Loucy (cell line): ENCODE results near the gene SHROOM3.

Experiments
- H2AFZ ChIP-seq: fragments of 200-600 bp; sonication (generic); 2 replicates; pipeline ENCODE4 v1.6.0; 2016; ENCODE audit warnings: antibody characterized with exemption, mild to moderate bottlenecking, low read length, moderate library complexity
- H3F3A ChIP-seq: fragments of 200-600 bp; 2 replicates; pipeline ENCODE4 v1.6.0; 2016; ENCODE audit warnings: antibody characterized with exemption, low read depth, mild to moderate bottlenecking
- H3K27me3 ChIP-seq: fragments of 200-600 bp; sonication (generic); 2 replicates; pipeline ENCODE4 v1.6.1; 2014; ENCODE audit warnings: low read length, mild to moderate bottlenecking; ENCODE audit not compliant: insufficient read depth, poor library complexity, severe bottlenecking
- H3K36me3 ChIP-seq: fragments of 200-600 bp; sonication (generic); 2 replicates; pipeline ENCODE4 v1.6.1; 2016; ENCODE audit warnings: low read length; ENCODE audit not compliant: insufficient read depth
- H3K4me1 ChIP-seq: fragments of 200-600 bp; sonication (generic); 2 replicates; pipeline ENCODE4 v1.5.1; 2014; ENCODE audit warnings: low read length, mild to moderate bottlenecking; ENCODE audit not compliant: insufficient read depth, poor library complexity, severe bottlenecking
- H3K4me2 ChIP-seq: fragments of 200-600 bp; sonication (generic); 2 replicates; pipeline ENCODE4 v1.6.0; 2014; ENCODE audit warnings: antibody characterized with exemption, low read length, low read depth, mild to moderate bottlenecking; ENCODE audit not compliant: poor library complexity, severe bottlenecking
- H3K4me3 ChIP-seq: fragments of 200-600 bp; sonication (generic); 2 replicates; pipeline ENCODE4 v1.5.1; 2014; ENCODE audit warnings: low read length, mild to moderate bottlenecking, mixed read lengths; ENCODE audit not compliant: poor library complexity, severe bottlenecking
- H3K79me2 ChIP-seq: fragments of 200-600 bp; sonication (generic); 2 replicates; pipeline ENCODE4 v1.6.1; 2014; ENCODE audit warnings: low read length; ENCODE audit not compliant: insufficient read depth
- H3K9ac ChIP-seq: fragments of 200-600 bp; sonication (generic); 2 replicates; pipeline ENCODE4 v1.6.0; 2014; ENCODE audit warnings: mild to moderate bottlenecking, low read depth, low read length, moderate library complexity; ENCODE audit not compliant: poor library complexity, severe bottlenecking
- H3K9me2 ChIP-seq: fragments of 200-600 bp; sonication (generic); replicated peaks from 2 replicates; pipeline ENCODE4 v1.6.1; 2016; ENCODE audit warnings: low read depth, low read length, mixed read lengths
- H3K9me3 ChIP-seq: fragments of 200-600 bp; sonication (generic); 2 replicates; pipeline ENCODE4 v1.6.1; 2014; ENCODE audit warnings: mild to moderate bottlenecking, antibody characterized with exemption, low read length, low read depth; ENCODE audit not compliant: insufficient read depth
- H4K20me1 ChIP-seq: fragments of 200-600 bp; sonication (generic); 2 replicates; pipeline ENCODE4 v1.6.0; 2014; ENCODE audit warnings: antibody characterized with exemption, low read length, mild to moderate bottlenecking; ENCODE audit not compliant: insufficient read depth, poor library complexity, severe bottlenecking
- EZH2phosphoT487 ChIP-seq: fragments of 200-600 bp; IDR thresholded peaks from 2 replicates; pipeline ENCODE4 v1.6.1; 2018; ENCODE audit warnings: antibody characterized with exemption, mild to moderate bottlenecking, moderate library complexity, borderline replicate concordance
- TF ChIP-seq, protein P1 (sequence below): fragments of 200-600 bp; sonication (generic); conservative IDR thresholded peaks from 2 replicates; pipeline ENCODE4 v1.5.1; 2014; ENCODE audit warnings: mild to moderate bottlenecking, antibody characterized with exemption, low read length

SHROOM3 gene

DNA sequence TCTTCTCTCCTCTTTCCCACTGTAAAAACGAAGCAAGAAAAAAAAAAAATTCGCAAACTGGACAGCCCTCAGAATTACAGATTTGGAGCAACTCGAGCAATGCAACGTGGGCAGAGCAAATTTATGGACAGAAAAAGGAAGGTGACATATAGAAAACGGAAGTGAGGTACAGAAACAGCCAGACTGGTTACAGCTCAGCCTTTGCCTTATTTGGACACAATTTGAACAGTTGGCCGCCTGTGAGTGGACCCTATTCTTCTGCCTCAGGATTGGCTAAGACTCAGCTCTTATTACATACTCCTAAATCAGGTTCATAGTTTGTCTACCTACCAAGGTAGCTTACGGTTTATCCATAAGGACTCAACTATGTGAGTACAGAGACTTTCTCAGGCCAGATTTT is 364.1 kb downstream of the SHROOM3 start:
- TF ChIP-seq EZH2phosphoT487 = no peak
- TF ChIP-seq, protein P1, sequence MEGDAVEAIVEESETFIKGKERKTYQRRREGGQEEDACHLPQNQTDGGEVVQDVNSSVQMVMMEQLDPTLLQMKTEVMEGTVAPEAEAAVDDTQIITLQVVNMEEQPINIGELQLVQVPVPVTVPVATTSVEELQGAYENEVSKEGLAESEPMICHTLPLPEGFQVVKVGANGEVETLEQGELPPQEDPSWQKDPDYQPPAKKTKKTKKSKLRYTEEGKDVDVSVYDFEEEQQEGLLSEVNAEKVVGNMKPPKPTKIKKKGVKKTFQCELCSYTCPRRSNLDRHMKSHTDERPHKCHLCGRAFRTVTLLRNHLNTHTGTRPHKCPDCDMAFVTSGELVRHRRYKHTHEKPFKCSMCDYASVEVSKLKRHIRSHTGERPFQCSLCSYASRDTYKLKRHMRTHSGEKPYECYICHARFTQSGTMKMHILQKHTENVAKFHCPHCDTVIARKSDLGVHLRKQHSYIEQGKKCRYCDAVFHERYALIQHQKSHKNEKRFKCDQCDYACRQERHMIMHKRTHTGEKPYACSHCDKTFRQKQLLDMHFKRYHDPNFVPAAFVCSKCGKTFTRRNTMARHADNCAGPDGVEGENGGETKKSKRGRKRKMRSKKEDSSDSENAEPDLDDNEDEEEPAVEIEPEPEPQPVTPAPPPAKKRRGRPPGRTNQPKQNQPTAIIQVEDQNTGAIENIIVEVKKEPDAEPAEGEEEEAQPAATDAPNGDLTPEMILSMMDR = no peak
- Histone ChIP-seq H3K4me3 (no peak overlapping the region), H3K4me2 (no peak overlapping the region), H3K27me3 (no peaks in the 10 kb centered on the region), H3K4me1 (peaks cover 8% of the 10 kb centered on the region), H3F3A (no peaks in the 10 kb centered on the region), H4K20me1 (no peaks in the 10 kb centered on the region), H3K9me2 (no peaks in the 10 kb centered on the region), H2AFZ (0 out of 2 replicates have a peak overlapping the region, but pooled peaks have one; percentile 1), H3K36me3 (no peaks in the 10 kb centered on the region), H3K79me2 (no peaks in the 10 kb centered on the region), H3K9me3 (no peaks in the 10 kb centered on the region), H3K9ac (no peak overlapping the region)

DNA sequence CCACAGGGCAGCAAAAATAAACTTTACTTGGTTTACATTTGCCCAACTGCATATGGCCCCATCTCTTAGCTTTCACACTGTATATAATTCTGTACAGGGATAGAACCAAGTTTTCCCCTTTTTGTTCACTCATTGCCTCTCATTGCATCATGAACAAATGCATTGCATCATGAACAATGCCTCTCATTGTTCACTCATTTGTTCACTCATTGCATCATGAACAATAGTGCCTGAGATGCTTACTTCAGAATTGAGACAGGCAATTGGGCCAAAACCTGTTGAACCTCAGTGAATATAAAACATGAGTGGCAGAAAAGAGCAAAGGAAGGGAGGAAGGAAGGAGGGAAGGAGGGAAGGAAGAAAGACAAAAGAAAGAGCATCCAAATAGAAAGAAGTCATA is 364.7 kb downstream of the SHROOM3 start:
- Histone ChIP-seq H3K36me3 (no peaks in the 10 kb centered on the region), H2AFZ (0 out of 2 replicates have a peak overlapping the region, but pooled peaks have one; percentile 1), H3K79me2 (no peaks in the 10 kb centered on the region), H3K4me3 (no peak overlapping the region), H3F3A (no peaks in the 10 kb centered on the region), H4K20me1 (no peaks in the 10 kb centered on the region), H3K9ac (no peak overlapping the region), H3K9me3 (no peaks in the 10 kb centered on the region), H3K4me2 (no peak overlapping the region), H3K27me3 (no peaks in the 10 kb centered on the region), H3K9me2 (no peaks in the 10 kb centered on the region), H3K4me1 (peaks cover 8% of the 10 kb centered on the region)
- TF ChIP-seq, protein P1 = no peak
- no peak for TF ChIP-seq EZH2phosphoT487

DNA sequence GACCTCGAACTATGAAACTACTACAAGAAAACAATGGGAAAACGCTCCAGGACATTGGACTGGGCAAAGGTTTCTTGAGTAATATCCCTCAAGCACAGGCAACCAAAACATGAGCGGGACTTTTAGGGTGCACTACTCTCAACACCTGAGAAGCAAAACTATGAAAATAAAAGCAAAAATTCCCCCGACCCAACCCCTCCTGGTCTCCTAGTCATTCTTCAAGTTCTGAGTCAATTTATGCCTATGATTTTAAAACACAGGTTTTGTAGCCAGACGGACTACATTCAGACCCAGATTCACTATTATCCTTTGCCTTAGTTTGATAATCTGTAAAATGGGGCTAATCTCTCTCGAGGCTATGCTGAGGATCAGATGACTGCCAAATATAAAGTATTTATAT is 365.9 kb downstream of the SHROOM3 start:
- no peak overlapping the region for H3K9ac ChIP-seq
- H4K20me1 ChIP-seq = no peaks in the 10 kb centered on the region
- H3K9me2 ChIP-seq = no peaks in the 10 kb centered on the region
- no peaks in the 10 kb centered on the region for H3K79me2 ChIP-seq
- H3K4me2 ChIP-seq = no peak overlapping the region
- TF ChIP-seq, protein P1 = no peak
- TF ChIP-seq EZH2phosphoT487 = no peak
- H2AFZ ChIP-seq = no peak overlapping the region
- H3K27me3 ChIP-seq = no peaks in the 10 kb centered on the region
- H3F3A ChIP-seq = no peaks in the 10 kb centered on the region
- no peaks in the 10 kb centered on the region for H3K36me3 ChIP-seq
- no peak overlapping the region for H3K4me3 ChIP-seq
- no peaks in the 10 kb centered on the region for H3K9me3 ChIP-seq
- H3K4me1 ChIP-seq = peaks cover 8% of the 10 kb centered on the region
